ENCODE measurements around the gene GPR150. TPM values are rescaled to one million over a fixed set of nuclear protein-coding genes. Genes with fewer than 3 reads are reported as not detected.
"Not testable (repeated sequence)": the region's sequence is repeated elsewhere in the genome, so short reads cannot be mapped to it uniquely, and the experiment has no call there.

GPR150 gene
- total RNA-seq, 2 donors from 2014 or later = 0.39 to 0.74 TPM

GRCh38 chr5:95634081-95634480 is 14.2 kb downstream of the GPR150 start:
- no peak for ATAC-seq
- no peak for DNase-seq (ENCODE audit: low spot score in 2 of 2)
- peaks cover 13 to 25% of the 10 kb centered on the region in 2 donors for H3K36me3 Mint-ChIP-seq
- H3K9me3 Mint-ChIP-seq = peaks cover 13 to 15% of the 10 kb centered on the region in 2 donors
- H3K27ac Mint-ChIP-seq = no peak overlapping the region

- Mint-ChIP-seq H3K9me3 (no peaks in the 10 kb centered on the region), H3K27ac (no peak overlapping the region), H3K36me3 (peaks cover 0 to 3% of the 10 kb centered on the region in 2 donors)
- no peak for DNase-seq (ENCODE audit: low spot score in 2 of 2)
- ATAC-seq = no peak
Observed at GRCh38 chr5:95638632-95639031, 18.7 kb downstream of the GPR150 start.

GRCh38 chr5:95641741-95642220 is 21.9 kb downstream of the GPR150 start:
- H3K9me3 Mint-ChIP-seq = no peaks in the 10 kb centered on the region
- H3K27ac Mint-ChIP-seq = no peak overlapping the region
- no peaks in the 10 kb centered on the region for H3K36me3 Mint-ChIP-seq
- DNase-seq (ENCODE audit: low spot score in 2 of 2) = no peak
- ATAC-seq = no peak

- ATAC-seq (no peak), DNase-seq (ENCODE audit: low spot score in 2 of 2) (no peak)
- H3K27ac Mint-ChIP-seq = no peak overlapping the region
Observed at GRCh38 chr5:95643152-95643551, 23.3 kb downstream of the GPR150 start.

GRCh38 chr5:95644351-95645042 is 24.6 kb downstream of the GPR150 start:
- no peaks in the 10 kb centered on the region for H3K36me3 Mint-ChIP-seq
- no peaks in the 10 kb centered on the region for H3K9me3 Mint-ChIP-seq
- ATAC-seq (peak in 1 of 2 donors; percentile 12), DNase-seq (ENCODE audit: low spot score in 2 of 2) (peak; percentile 38 to 62)
- peak overlapping the region in 1 of 2 donors; percentile 76 for H3K27ac Mint-ChIP-seq

More at GRCh38 chr5:95643152-95643551, 23.3 kb downstream of the GPR150 start:
- H3K9me3 Mint-ChIP-seq = no peaks in the 10 kb centered on the region
- no peaks in the 10 kb centered on the region for H3K36me3 Mint-ChIP-seq

- ATAC-seq; H3K36me3 Mint-ChIP-seq; H3K9me3 Mint-ChIP-seq; DNase-seq (ENCODE audit: low spot score in 2 of 2): not testable (repeated sequence)
- H3K27ac Mint-ChIP-seq = peak overlapping the region in 1 of 2 donors; percentile 94
Observed at GRCh38 chr5:95646226-95646568, 26.3 kb downstream of the GPR150 start.

GRCh38 chr5:95646569-95647431 is 26.9 kb downstream of the GPR150 start, which contains the start of gene RFESD:
TSS of gene RFESD (plus strand) at chr5:95646777. CDS start at chr5:95652272, 5,495 bp downstream.
- DNase-seq (ENCODE audit: low spot score in 2 of 2) (peak; percentile 95 to 98), ATAC-seq (peak; percentile 96 to 97)
- Mint-ChIP-seq H3K36me3 (no peaks in the 10 kb centered on the region), H3K9me3 (no peaks in the 10 kb centered on the region), H3K27ac (peak within 1 kb of the TSS; percentile 78 to 94)

GRCh38 chr5:95647886-95648860 is 28.3 kb downstream of the GPR150 start:
- H3K36me3 Mint-ChIP-seq = no peaks in the 10 kb centered on the region
- DNase-seq (ENCODE audit: low spot score in 2 of 2) (no peak), ATAC-seq (peak; percentile 25 to 39)
- H3K27ac Mint-ChIP-seq = peak overlapping the region in 1 of 2 donors; percentile 76
- H3K9me3 Mint-ChIP-seq = no peaks in the 10 kb centered on the region

- no peak overlapping the region for H3K27ac Mint-ChIP-seq
- ATAC-seq = no peak
- no peaks in the 10 kb centered on the region for H3K36me3 Mint-ChIP-seq
- no peak for DNase-seq (ENCODE audit: low spot score in 2 of 2)
- no peaks in the 10 kb centered on the region for H3K9me3 Mint-ChIP-seq
Observed at GRCh38 chr5:95649274-95649673, 29.4 kb downstream of the GPR150 start.

- Mint-ChIP-seq H3K9me3 (no peaks in the 10 kb centered on the region), H3K36me3 (no peaks in the 10 kb centered on the region), H3K27ac (no peak overlapping the region)
- DNase-seq (ENCODE audit: low spot score in 2 of 2) (no peak), ATAC-seq (no peak)
Observed at GRCh38 chr5:95649842-95650620, 30.1 kb downstream of the GPR150 start.

GRCh38 chr5:95652849-95653248 is 33.0 kb downstream of the GPR150 start:
- ATAC-seq = no peak
- H3K27ac Mint-ChIP-seq = peak overlapping the region in 1 of 2 donors; percentile 43

GRCh38 chr5:95654196-95654595 is 34.3 kb downstream of the GPR150 start:
- Mint-ChIP-seq H3K36me3 (no peaks in the 10 kb centered on the region), H3K27ac (no peak overlapping the region), H3K9me3 (no peaks in the 10 kb centered on the region)
- DNase-seq (ENCODE audit: low spot score in 2 of 2) = no peak
- no peak for ATAC-seq

More at GRCh38 chr5:95652849-95653248, 33.0 kb downstream of the GPR150 start:
- Mint-ChIP-seq H3K36me3 (no peaks in the 10 kb centered on the region), H3K9me3 (no peaks in the 10 kb centered on the region)
- DNase-seq (ENCODE audit: low spot score in 2 of 2) = no peak

GRCh38 chr5:95655575-95655974 is 35.7 kb downstream of the GPR150 start:
- ATAC-seq (no peak), DNase-seq (ENCODE audit: low spot score in 2 of 2) (no peak)
- H3K36me3 Mint-ChIP-seq = no peaks in the 10 kb centered on the region
- no peak overlapping the region for H3K27ac Mint-ChIP-seq
- no peaks in the 10 kb centered on the region for H3K9me3 Mint-ChIP-seq

- no peak for ATAC-seq
- Mint-ChIP-seq H3K27ac (no peak overlapping the region), H3K9me3 (no peaks in the 10 kb centered on the region), H3K36me3 (no peaks in the 10 kb centered on the region)
- no peak for DNase-seq (ENCODE audit: low spot score in 2 of 2)
Observed at GRCh38 chr5:95660060-95660459, 40.2 kb downstream of the GPR150 start.

- ATAC-seq (no peak), DNase-seq (ENCODE audit: low spot score in 2 of 2) (no peak)
- no peaks in the 10 kb centered on the region for H3K36me3 Mint-ChIP-seq
- H3K27ac Mint-ChIP-seq = no peak overlapping the region
- no peaks in the 10 kb centered on the region for H3K9me3 Mint-ChIP-seq
Observed at GRCh38 chr5:95662946-95663345, 43.1 kb downstream of the GPR150 start.

Data from activated naive CD4-positive, alpha-beta T cell treated with anti-CD3 and anti-CD28 coated beads, Interleukin-2, amount 50 U/mL, for 72 hours (primary cell).